GM23248 (cell line): Measurements from ENCODE around the gene RYR3. TPM values are rescaled to one million over a fixed set of nuclear protein-coding genes. Genes with fewer than 3 reads are reported as not detected.
A peak's percentile ranks its signal among the peaks of the same experiment; 100 is the strongest.

ENCODE experiments used
- DNase-seq: peaks from one replicate; pipeline ENCODE4 v3.0.0-alpha.2; 2015
- H2AFZ ChIP-seq: fragments of 200-600 bp; sonication (generic); 2 replicates; pipeline ENCODE4 v1.6.1; 2016; ENCODE audit warnings: antibody characterized with exemption
- H3F3A ChIP-seq: fragments of 200-600 bp; sonication (generic); 2 replicates; pipeline ENCODE4 v1.6.1; 2016; ENCODE audit warnings: mild to moderate bottlenecking, antibody characterized with exemption, mixed run types; ENCODE audit not compliant: insufficient read depth
- H3K27ac ChIP-seq: fragments of 200-600 bp; sonication (generic); 2 replicates; pipeline ENCODE4 v1.5.1; 2016; ENCODE audit warnings: mild to moderate bottlenecking
- H3K27me3 ChIP-seq: fragments of 200-600 bp; sonication (generic); replicated peaks from 2 replicates; pipeline ENCODE4 v1.6.1; 2016; ENCODE audit warnings: mild to moderate bottlenecking; ENCODE audit not compliant: insufficient read depth
- H3K36me3 ChIP-seq: fragments of 200-600 bp; sonication (generic); 2 replicates; pipeline ENCODE4 v1.6.1; 2016; ENCODE audit warnings: low read depth, mild to moderate bottlenecking
- H3K4me1 ChIP-seq: fragments of 200-600 bp; sonication (generic); 2 replicates; pipeline ENCODE4 v1.6.1; 2016; ENCODE audit warnings: mild to moderate bottlenecking; ENCODE audit not compliant: insufficient read depth
- H3K4me2 ChIP-seq: fragments of 200-600 bp; sonication (generic); one replicate; pipeline ENCODE4 v1.6.1; 2016; ENCODE audit warnings: mild to moderate bottlenecking; ENCODE audit not compliant: unreplicated experiment
- H3K4me3 ChIP-seq: fragments of 200-600 bp; sonication (generic); 2 replicates; pipeline ENCODE4 v1.5.1; 2016; ENCODE audit warnings: mild to moderate bottlenecking
- H3K79me2 ChIP-seq: fragments of 200-600 bp; sonication (generic); 2 replicates; pipeline ENCODE4 v1.6.1; 2016; ENCODE audit warnings: mild to moderate bottlenecking; ENCODE audit not compliant: insufficient read depth
- H3K9ac ChIP-seq: fragments of 200-600 bp; sonication (generic); 2 replicates; pipeline ENCODE4 v1.6.1; 2016; ENCODE audit warnings: mild to moderate bottlenecking
- H3K9me2 ChIP-seq: fragments of 200-600 bp; sonication (generic); 2 replicates; pipeline ENCODE4 v1.6.1; 2016; ENCODE audit warnings: mixed run types, mild to moderate bottlenecking, moderate library complexity; ENCODE audit not compliant: insufficient read depth
- H3K9me3 ChIP-seq: fragments of 200-600 bp; sonication (generic); one replicate; pipeline ENCODE4 v1.6.1; 2017; ENCODE audit warnings: low read depth
- H4K20me1 ChIP-seq: fragments of 200-600 bp; sonication (generic); 2 replicates; pipeline ENCODE4 v1.6.0; 2016; ENCODE audit not compliant: insufficient read depth
- EZH2 ChIP-seq: fragments of 200-600 bp; sonication (generic); IDR thresholded peaks from 2 replicates; pipeline ENCODE4 v1.6.1; 2018; ENCODE audit warnings: antibody characterized with exemption, mild to moderate bottlenecking; ENCODE audit not compliant: insufficient read depth, poor library complexity, severe bottlenecking
- EZH2phosphoT487 ChIP-seq: fragments of 200-600 bp; sonication (generic); IDR thresholded peaks from 2 replicates; pipeline ENCODE4 v1.6.1; 2018; ENCODE audit warnings: antibody characterized with exemption, moderate library complexity, mild to moderate bottlenecking, low read depth; ENCODE audit not compliant: insufficient read depth
- WGBS, 2 experiments: methylation state at CpG; one replicate each; pipeline ENCODE4 v1.1.6; 2015 to 2017; ENCODE audit warnings: low lambda C conversion rate in 2 of 2, low coverage in 1 of 2; ENCODE audit errors: missing lambda C conversion rate in 2 of 2; 5-methylcytosine and 5-hydroxymethylcytosine counted together
- in situ Hi-C: fragments of 300-500 bp; cut with MboI; formaldehyde crosslinking; loops from 2 replicates; pipeline ENCODE4 v1.15.0; 2020
- polyA plus RNA-seq: library from polyadenylated mRNA; unstranded; fragments of >200 nt; fragmentation: Nextera tagmentation; extraction: Ambion mirVana; gene quantifications from 2 replicates; pipeline ENCODE4 v1.2.1, GENCODE V29; 2016
- total RNA-seq: library from RNA; depleted of rRNA; stranded (reverse); fragments of >200 nt; shearing (Covaris generic); gene quantifications from 2 replicates; pipeline ENCODE4 v1.2.3, GENCODE V29; 2014

RYR3 gene
- total and polyA plus RNA-seq, 2 experiments from 2014 or later = 0.26 TPM; not detected in 1

DNA sequence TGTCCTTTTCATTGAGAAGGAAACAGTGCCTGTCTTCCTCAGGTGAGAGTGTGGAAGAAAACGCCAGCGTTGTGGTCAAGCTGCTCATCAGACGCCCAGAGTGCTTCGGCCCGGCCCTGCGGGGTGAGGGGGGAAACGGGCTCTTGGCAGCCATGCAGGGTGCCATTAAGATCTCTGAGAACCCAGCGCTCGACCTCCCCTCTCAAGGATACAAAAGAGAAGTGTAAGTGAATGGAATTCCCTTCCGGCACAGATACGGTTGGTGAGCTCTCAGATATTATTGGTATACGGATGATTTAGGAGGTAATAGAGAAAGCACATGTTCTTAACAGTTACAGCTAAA, 411.9 kb downstream of the RYR3 start:
- H3K9me2 ChIP-seq = no peaks in the 10 kb centered on the region
- H4K20me1 ChIP-seq = no peaks in the 10 kb centered on the region
- DNase-seq = no peak
- H3K27me3 ChIP-seq = no peaks in the 10 kb centered on the region
- no peaks in the 10 kb centered on the region for H3K9me3 ChIP-seq
- in situ Hi-C loops = no loop called here
- peaks cover 20% of the 10 kb centered on the region for H3K4me1 ChIP-seq
- peaks cover 22% of the 10 kb centered on the region for H3F3A ChIP-seq
- H3K79me2 ChIP-seq = no peaks in the 10 kb centered on the region
- no peak overlapping the region for H3K27ac ChIP-seq
- H3K4me2 ChIP-seq = peak overlapping the region; percentile 45
- WGBS, 2 experiments = 94 to 96% methylated on average over 12 of the region's 12 CpGs
- H3K36me3 ChIP-seq = no peaks in the 10 kb centered on the region
- H3K9ac ChIP-seq = no peak overlapping the region
- no peak overlapping the region for H3K4me3 ChIP-seq
- no peak for TF ChIP-seq EZH2phosphoT487
- no peak for TF ChIP-seq EZH2
- H2AFZ ChIP-seq = no peak overlapping the region

DNA sequence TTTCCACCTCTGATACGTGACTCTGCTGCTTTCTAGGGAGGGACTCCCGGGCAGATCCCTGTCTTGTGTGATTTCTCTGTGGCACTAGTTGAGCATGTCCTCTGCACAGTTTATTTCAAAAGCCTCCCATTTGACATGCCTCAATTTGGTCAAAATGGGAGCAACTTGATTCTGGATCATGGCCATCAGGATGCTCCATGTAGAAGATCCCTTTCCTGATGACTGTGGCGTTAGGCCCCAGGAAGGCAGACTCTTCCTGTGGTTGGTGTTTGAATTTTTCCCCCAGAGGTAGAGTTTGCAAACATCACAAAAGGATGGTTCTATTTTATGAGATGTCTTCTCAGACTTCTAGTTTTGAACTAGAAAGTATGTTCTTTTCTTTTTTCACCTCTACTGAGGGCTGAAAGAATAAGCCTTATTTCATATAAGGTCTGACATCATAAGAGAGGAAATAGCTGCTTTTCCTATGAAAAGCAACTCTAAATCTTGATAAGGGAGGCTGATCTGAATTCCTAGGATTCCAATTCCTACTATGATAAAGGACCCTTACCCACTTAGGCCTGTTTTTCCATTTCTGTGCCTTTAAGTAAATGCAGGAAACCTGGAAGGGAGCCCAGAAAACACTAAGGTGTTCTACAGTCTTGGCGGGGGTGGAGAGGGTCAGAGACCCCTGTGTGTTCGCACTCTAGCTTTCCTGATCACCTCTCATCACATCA, 413.7 kb downstream of the RYR3 start:
- Histone ChIP-seq H3K9ac (no peak overlapping the region), H3K9me2 (no peaks in the 10 kb centered on the region), H3K27me3 (no peaks in the 10 kb centered on the region), H3K27ac (no peak overlapping the region), H3K36me3 (no peaks in the 10 kb centered on the region), H2AFZ (no peak overlapping the region), H3F3A (peaks cover 22% of the 10 kb centered on the region), H3K9me3 (no peaks in the 10 kb centered on the region), H3K79me2 (no peaks in the 10 kb centered on the region), H3K4me3 (no peak overlapping the region), H4K20me1 (no peaks in the 10 kb centered on the region), H3K4me2 (no peak overlapping the region), H3K4me1 (peaks cover 20% of the 10 kb centered on the region)
- TF ChIP-seq EZH2 (no peak), EZH2phosphoT487 (no peak)
- 61 to 63% methylated on average over 5 of the region's 5 CpGs for WGBS, 2 experiments
- in situ Hi-C loops = no loop called here
- no peak for DNase-seq

DNA sequence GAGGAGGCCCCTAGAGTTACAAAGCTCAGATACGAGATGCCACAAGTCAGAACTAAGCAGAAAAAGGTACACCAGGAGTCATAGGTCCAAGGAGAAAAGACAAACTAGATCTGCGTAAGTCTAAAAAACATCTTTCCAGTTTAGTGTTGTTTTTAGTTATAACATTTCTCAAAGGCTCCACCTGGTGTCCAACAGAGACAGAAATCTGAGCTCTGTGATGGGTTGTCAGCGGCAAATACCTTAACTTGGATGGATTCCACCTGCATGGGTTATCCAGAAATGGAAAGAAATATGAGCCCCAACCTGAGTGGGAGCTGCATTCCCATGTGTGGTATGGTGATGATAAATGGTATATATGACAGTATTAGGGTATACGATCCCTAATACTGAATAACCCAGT, 418.9 kb downstream of the RYR3 start:
- no peaks in the 10 kb centered on the region for H3F3A ChIP-seq
- DNase-seq = peak; percentile 15
- no peaks in the 10 kb centered on the region for H3K9me2 ChIP-seq
- no peaks in the 10 kb centered on the region for H3K36me3 ChIP-seq
- H4K20me1 ChIP-seq = no peaks in the 10 kb centered on the region
- TF ChIP-seq EZH2 (no peak), EZH2phosphoT487 (no peak)
- H3K79me2 ChIP-seq = no peaks in the 10 kb centered on the region
- no peaks in the 10 kb centered on the region for H3K9me3 ChIP-seq
- in situ Hi-C loops = no loop called here
- H3K27me3 ChIP-seq = no peaks in the 10 kb centered on the region
- H2AFZ ChIP-seq = no peak overlapping the region
- no peak overlapping the region for H3K4me2 ChIP-seq
- no peak overlapping the region for H3K9ac ChIP-seq
- no peak overlapping the region for H3K4me3 ChIP-seq
- no peak overlapping the region for H3K27ac ChIP-seq
- no peaks in the 10 kb centered on the region for H3K4me1 ChIP-seq
- 88 to 91% methylated on average over 4 of the region's 4 CpGs for WGBS, 2 experiments

- no peaks in the 10 kb centered on the region for H3K9me3 ChIP-seq
Observed at GRCh38 chr15:33730815-33731214, 420.0 kb downstream of the RYR3 start.

More at GRCh38 chr15:33730815-33731214, 420.0 kb downstream of the RYR3 start:
- TF ChIP-seq EZH2phosphoT487 (no peak), EZH2 (no peak)
- no peak overlapping the region for H3K27ac ChIP-seq
- H3K27me3 ChIP-seq = no peaks in the 10 kb centered on the region
- H3K9me2 ChIP-seq = no peaks in the 10 kb centered on the region
- no peaks in the 10 kb centered on the region for H3K36me3 ChIP-seq
- in situ Hi-C loops = no loop called here
- no peak for DNase-seq
- H2AFZ ChIP-seq = peak overlapping the region; percentile 16; the same call in 1 of the 2 replicates
- H3K4me2 ChIP-seq = no peak overlapping the region
- no peak overlapping the region for H3K4me3 ChIP-seq
- no peaks in the 10 kb centered on the region for H3F3A ChIP-seq
- H3K79me2 ChIP-seq = no peaks in the 10 kb centered on the region
- 64 to 65% methylated on average over 4 of the region's 4 CpGs for WGBS, 2 experiments
- no peaks in the 10 kb centered on the region for H4K20me1 ChIP-seq
- no peak overlapping the region for H3K9ac ChIP-seq
- H3K4me1 ChIP-seq = no peaks in the 10 kb centered on the region
